ENCODE data around the gene MAD2L1BP.
A peak's percentile ranks its signal among the peaks of the same experiment; 100 is the strongest.
"Not testable (repeated sequence)": the region's sequence is repeated elsewhere in the genome, so short reads cannot be mapped to it uniquely, and the experiment has no call there.

MAD2L1BP gene

GRCh38 chr6:43627008-43627825, 8.4 kb upstream of the MAD2L1BP start:
- no peak for DNase-seq

DNA sequence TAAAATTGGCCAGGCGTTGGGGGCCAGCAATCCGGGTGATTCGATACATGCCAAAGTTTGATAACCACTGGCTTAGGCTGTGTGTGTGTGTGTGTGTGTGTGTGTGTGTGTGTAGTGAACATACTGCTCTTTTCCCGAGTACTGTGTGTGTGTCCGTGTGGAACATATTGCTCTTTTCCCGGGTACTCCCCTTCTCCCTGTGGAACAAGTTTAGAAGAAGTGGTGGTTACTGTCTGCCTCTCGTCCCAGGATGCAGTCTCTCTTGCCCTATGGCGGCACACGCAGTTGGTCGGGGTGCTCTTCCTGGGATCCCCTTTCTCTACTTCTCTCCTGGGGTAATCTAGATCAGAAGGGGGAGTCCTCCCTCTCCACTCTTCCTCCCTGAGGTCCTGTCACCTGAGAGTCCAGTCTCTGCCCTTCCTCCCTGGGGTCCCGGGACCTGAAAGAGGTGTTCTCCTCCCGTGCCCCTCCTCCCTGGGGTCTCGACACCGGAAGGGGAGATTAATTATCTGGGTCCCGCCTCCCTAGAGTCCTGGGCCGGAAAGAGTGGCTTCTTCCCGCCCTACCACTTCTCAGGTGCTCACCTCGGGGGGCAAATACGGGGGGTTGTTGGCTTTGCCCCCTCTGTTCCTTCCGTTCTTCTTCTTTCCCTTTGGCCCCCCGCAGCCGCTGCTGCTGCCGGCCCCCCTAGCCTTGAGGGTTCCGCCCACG, 7.1 kb upstream of the MAD2L1BP start:
- DNase-seq: peak; percentile 40 to 44

DNA sequence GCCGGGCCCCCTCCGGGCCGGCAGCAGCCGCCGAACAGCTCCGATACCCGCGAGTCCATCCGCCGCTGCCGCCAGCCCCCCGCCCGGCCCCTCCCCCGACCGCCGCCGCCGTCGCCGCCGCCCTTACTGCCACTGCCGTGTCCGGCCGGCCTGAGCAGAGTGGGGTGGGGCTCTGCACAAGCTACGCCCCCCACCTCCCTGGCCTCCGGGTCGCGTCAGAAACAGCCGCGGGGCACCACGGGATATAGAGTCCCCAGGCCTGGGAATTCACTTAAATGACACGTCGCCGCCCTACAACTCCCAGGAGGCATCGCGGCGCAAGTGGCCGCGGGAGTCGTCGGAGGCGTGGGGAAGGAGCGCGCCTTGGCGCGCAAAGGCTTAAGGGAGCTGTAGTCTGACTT, 6.5 kb upstream of the MAD2L1BP start, which contains the start of gene GTPBP2:
Gene GTPBP2 (minus strand): TSS at position 161 of the 401 bp plus-strand sequence. CDS start 102 bp downstream, at position 59.
- peak; percentile 93 for DNase-seq

- peak; percentile 83 to 86 for DNase-seq
These were observed 5.9 kb upstream of the MAD2L1BP start for GRCh38 chr6:43629505-43630300.

DNA sequence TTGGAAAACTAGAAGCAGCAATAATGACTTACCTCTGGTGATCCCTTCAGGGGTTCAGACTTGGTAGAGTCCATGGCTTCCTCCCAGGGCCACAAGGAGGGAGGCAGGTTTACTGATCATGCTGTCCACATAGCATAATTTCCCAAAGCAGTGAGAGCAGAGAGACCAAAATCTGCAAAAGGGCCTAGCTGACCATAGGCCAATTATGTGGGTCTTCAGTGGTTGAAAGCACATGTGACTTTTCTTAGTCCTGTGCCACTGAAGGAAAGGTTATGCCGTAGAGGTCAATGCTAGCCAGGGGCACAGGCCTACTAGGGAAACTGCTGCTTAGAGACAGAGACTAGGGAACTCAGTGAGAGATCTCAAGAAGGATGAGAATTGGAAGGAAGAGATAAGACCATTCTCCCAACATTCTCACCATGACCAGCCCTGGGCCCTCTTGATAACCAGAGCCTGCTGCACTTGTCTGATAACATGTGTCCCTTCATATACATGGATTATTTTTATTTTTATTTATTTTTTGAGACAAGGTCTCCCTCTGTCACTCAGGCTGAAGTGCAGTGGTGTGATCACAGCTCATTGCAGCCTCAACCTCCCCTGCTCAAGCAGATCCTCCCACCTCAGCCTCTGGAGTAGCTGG, 4.5 kb upstream of the MAD2L1BP start:
- no peak for DNase-seq

GRCh38 chr6:43633002-43633401, 2.6 kb upstream of the MAD2L1BP start:
- not testable (repeated sequence) for DNase-seq

- no peak for DNase-seq
These were observed 837 bp upstream of the MAD2L1BP start for GRCh38 chr6:43634702-43635303.

DNA sequence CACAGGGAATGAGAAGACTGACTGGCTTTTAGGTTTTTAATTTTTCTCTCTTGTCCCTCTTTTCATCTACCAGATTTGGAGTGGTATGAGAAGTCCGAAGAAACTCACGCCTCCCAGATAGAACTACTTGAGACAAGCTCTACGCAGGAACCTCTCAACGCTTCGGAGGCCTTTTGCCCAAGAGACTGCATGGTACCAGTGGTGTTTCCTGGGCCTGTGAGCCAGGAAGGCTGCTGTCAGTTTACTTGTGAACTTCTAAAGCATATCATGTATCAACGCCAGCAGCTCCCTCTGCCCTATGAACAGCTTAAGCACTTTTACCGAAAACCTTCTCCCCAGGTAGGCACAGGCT, 644 bp downstream of the MAD2L1BP start:
- DNase-seq: no peak

- no peak for DNase-seq
These were observed 4.6 kb downstream of the MAD2L1BP start for GRCh38 chr6:43639984-43640800.

- peak; percentile 48 to 57 for DNase-seq
These were observed 9.4 kb downstream of the MAD2L1BP start, which contains the start of gene RSPH9 for GRCh38 chr6:43644940-43645612. TSS of gene RSPH9 (plus strand) at chr6:43645036. CDS start at chr6:43645099, 63 bp downstream.

- DNase-seq: no peak
These were observed 9.9 kb downstream of the MAD2L1BP start for GRCh38 chr6:43645613-43645964.

DNA sequence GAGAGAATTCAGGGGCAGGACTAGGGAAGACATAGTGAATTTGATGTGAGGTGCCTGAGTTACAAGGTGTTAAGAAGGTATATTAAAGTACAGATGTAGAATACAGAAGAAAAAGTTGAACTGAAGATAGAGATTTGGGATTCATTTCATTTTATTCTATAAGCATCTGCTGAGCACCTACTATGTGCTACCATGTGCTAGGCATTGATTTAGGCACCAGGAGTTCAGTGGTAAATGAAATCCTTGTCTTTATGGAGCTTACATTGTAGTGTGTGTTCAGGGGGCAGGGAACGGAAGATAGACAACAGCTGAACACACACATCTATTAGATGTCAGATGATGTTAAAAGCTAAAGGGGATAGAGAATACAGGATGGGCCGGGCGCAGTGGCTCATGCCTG, 12.0 kb downstream of the MAD2L1BP start:
- DNase-seq: no peak

DNA sequence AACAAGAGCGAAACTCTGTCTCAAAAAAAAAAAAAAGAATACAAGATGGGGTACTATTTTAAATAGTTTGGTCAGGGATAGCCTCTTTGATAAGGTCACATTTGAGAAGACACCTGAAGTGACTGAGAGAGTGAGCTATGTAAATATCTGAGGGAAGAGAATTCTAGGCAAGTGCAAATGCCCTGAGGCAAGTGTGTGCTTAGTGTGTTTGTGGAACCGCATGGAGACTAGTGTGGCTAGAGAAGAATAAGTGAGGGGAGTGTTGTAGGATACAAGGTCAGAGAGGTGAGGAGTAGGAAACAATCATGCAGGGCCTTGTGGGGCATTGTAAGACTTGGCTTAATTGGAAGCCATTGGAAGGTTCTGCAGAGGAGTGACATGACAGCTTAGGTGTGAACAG, 12.6 kb downstream of the MAD2L1BP start:
- DNase-seq: no peak

DNA sequence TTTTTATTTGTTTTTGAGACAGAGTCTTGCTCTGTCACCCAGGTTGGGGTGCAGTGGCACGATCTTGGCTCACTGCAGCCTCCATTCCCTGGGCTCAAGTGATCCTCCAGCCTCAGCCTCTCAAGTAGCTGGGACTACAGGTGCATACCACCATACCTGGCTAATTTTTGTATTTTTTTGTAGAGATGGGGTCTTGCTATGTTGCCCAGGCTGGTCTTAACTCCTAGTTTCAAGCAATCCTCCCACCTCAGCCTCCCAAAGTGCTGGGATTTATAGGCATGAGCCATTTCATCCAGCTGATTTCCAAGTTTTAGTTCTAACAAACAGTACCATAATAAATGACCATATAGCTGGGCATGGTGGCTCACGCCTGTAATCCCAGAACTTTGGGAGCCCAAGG, 17.2 kb downstream of the MAD2L1BP start:
- not testable (repeated sequence) for DNase-seq

DNA sequence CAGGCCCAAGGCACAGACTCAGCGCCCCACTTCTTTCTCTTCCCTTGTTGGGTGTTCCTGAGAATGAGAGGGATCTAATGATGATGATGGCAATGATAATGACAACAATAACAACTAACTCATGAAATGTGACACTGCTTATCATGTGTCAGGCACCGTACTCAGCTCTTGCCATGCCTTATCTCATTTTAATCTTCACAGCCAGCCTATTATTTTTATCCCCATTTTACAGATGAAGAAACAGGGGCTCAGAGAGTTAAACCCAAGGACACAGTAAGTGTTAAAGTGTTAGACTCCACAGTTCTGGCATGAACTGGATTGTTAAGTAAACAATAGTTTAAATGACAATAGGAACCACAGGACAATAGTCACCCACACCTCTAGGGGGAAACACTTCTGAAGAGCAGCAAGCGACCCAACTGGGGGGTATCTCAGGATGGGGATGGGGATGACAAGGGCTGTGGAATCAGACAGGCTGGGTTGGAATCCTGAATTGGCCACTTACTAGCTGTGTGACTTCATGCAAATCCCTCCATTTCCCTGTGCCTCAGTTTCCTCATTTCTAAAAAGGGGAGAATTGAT, 21.7 kb downstream of the MAD2L1BP start:
- DNase-seq: no peak

DNA sequence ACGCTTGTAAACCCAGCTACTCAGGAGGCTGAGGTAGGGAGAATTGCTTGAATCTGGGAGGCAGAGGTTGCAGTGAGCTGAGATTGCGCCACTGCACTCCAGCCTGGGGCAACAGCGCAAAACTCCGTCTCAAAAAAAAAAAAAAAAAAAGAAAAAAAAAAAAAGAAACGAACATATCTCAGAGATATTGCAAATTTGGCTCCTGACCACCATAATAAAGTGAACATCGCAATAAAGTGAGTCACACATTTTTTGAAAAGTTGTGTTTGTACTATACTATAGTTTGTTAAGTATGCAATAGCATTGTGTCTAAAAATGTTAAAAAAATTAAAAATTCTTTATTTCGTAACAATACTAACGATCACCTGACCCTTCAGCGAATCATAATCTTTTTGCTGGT, 22.5 kb downstream of the MAD2L1BP start:
- no peak for DNase-seq

DNA sequence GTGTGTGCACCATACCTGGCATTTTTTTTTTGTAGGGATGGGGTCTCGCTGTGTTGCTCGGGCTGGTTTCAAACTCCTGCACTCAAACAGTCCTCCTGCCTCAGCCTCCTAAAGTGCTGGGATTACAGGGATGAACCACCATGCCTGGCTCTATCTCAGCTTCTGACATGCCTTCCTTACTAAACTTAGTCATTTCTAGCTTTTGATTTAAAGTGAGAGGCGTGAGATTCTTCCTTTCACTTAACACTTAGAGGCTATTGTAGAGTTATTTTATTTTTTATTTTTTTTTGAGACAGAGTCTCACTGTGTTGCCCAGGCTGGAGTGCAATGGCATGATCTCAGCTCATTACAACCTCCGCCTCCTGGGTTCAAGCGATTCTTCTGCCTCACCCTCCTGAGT, 27.3 kb downstream of the MAD2L1BP start:
- not testable (repeated sequence) for DNase-seq

DNA sequence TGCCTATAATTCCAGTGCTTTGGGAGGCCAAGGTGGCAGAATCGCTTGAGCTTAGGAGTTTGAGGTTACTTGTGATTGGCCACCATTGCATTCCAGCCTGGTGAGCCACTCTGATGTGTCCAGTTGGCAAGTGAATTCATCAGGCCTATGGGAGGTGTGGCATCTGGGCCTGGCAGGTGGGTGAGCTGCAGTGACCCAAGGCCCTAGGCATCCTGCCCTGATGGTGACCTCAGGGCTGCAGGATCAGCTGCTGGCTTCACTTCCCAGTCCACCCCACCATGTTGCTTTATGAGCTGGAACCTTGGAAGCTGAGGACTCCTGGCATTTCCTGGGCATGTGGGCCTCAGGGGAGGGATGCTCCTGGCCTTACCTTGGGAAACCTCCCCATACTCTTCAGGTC, 29.7 kb downstream of the MAD2L1BP start:
- DNase-seq: no peak

GRCh38 chr6:43666196-43666920, 30.7 kb downstream of the MAD2L1BP start:
- DNase-seq: no peak

All from stimulated activated CD4-positive, alpha-beta T cell treated with anti-CD3 and anti-CD28 coated beads, Interleukin-2, amount 100 ng/mL, for 48 hours (primary cell).